ENCODE measurements around the gene ABCB1. TPM values are rescaled to one million over a fixed set of nuclear protein-coding genes. Genes with fewer than 3 reads are reported as not detected.
A peak's percentile ranks its signal among the peaks of the same experiment; 100 is the strongest.

Gene ABCB1
- total and polyA plus RNA-seq, 10 of the 15 experiments (the other 5 are each of a cell fraction or from before 2014, with no cell fraction given) = 0.40 to 13.9 (median 1.9) TPM

GRCh38 chr7:87475359-87476178 lies 125.1 kb downstream of the ABCB1 start, which contains the start of gene ABCB4 (continued):
- TF ChIP-seq HSF1 (IDR thresholded peaks at IDR 0.05; ENCODE audit: low read depth, low read length) (no peak), ZNF24 (IDR thresholded peaks at IDR 0.05) (0 out of 2 replicates have a peak, but pooled peaks have one; percentile 8), ZNF384 (IDR thresholded peaks at IDR 0.05; ENCODE audit: borderline replicate concordance, low read depth, low read length) (no peak), BCLAF1 (IDR thresholded peaks at IDR 0.05) (no peak), EZH2 (IDR thresholded peaks at IDR 0.05; ENCODE audit: borderline replicate concordance, control insufficient read depth, low read depth, low read length) (no peak), CHD2 (IDR thresholded peaks at IDR 0.05; ENCODE audit: borderline replicate concordance, low read depth, low read length) (0 out of 2 replicates have a peak, but pooled peaks have one; percentile 31), SMARCA5 (IDR thresholded peaks at IDR 0.05) (peak; percentile 50; the same call in 1 of the 2 replicates), DPF2 (IDR thresholded peaks at IDR 0.05) (0 out of 2 replicates have a peak, but pooled peaks have one; percentile 14), BHLHE40 (IDR thresholded peaks at IDR 0.05; ENCODE audit: borderline replicate concordance in 1 of 2, low read depth in 2 of 2, low read length in 1 of 2) (peak in 1 of 2 experiments; percentile 48; a peak in 1 of 4 replicates), NR2F1 (conservative IDR thresholded peaks at IDR 0.05) (peak; percentile 6; the same call in 1 of the 2 replicates), ZNF622 (IDR thresholded peaks at IDR 0.05) (no peak)

Data from GM12878 (cell line).